Measurements from ENCODE around the gene KIAA1328. TPM values are rescaled to one million over a fixed set of nuclear protein-coding genes. Genes with fewer than 3 reads are reported as not detected.

KIAA1328 gene
- total RNA-seq, 1 donor from 2014 or later: 5.8 TPM

DNA sequence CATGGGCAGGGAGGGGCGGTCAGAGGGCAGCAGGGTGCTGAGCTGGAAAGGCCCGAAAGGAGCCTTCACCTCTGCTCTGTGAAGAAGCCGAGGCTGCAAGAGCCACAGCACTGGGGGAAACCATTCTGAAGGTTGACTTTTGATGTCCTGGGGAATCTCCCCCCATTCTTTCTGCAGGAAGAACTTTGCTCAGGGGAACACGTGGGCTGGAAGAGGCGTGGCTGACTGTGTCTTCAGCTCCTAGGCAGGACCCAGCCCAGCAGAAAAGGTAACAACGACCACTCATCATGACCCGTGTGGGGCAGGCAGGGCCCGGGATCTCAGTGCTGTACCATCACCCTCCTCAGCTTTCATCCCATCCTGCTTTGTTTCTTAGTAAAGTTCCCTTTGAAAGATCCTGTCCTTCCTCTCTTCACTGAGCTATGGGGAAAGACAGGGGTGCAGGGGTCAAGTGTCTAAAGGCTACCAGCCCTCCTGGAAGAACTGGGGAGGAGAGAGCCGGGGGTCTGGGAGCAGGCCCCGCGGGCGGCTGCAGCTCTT is 424.0 kb downstream of the KIAA1328 start:
- TF ChIP-seq, protein P1, sequence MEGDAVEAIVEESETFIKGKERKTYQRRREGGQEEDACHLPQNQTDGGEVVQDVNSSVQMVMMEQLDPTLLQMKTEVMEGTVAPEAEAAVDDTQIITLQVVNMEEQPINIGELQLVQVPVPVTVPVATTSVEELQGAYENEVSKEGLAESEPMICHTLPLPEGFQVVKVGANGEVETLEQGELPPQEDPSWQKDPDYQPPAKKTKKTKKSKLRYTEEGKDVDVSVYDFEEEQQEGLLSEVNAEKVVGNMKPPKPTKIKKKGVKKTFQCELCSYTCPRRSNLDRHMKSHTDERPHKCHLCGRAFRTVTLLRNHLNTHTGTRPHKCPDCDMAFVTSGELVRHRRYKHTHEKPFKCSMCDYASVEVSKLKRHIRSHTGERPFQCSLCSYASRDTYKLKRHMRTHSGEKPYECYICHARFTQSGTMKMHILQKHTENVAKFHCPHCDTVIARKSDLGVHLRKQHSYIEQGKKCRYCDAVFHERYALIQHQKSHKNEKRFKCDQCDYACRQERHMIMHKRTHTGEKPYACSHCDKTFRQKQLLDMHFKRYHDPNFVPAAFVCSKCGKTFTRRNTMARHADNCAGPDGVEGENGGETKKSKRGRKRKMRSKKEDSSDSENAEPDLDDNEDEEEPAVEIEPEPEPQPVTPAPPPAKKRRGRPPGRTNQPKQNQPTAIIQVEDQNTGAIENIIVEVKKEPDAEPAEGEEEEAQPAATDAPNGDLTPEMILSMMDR (IDR thresholded peaks at IDR 0.05; ENCODE audit: insufficient read depth, low read length, poor library complexity, severe bottlenecking): no peak
- Histone ChIP-seq H3K4me3 (ENCODE audit: low read depth, low read length) (no peak overlapping the region), H3K27me3 (ENCODE audit: control insufficient read depth, insufficient read depth, low read length) (peaks cover 33% of the 10 kb centered on the region), H3K36me3 (ENCODE audit: control insufficient read depth, insufficient read depth, low read length) (no peaks in the 10 kb centered on the region)
- DNase-seq (ENCODE audit: low read depth): no peak

DNA sequence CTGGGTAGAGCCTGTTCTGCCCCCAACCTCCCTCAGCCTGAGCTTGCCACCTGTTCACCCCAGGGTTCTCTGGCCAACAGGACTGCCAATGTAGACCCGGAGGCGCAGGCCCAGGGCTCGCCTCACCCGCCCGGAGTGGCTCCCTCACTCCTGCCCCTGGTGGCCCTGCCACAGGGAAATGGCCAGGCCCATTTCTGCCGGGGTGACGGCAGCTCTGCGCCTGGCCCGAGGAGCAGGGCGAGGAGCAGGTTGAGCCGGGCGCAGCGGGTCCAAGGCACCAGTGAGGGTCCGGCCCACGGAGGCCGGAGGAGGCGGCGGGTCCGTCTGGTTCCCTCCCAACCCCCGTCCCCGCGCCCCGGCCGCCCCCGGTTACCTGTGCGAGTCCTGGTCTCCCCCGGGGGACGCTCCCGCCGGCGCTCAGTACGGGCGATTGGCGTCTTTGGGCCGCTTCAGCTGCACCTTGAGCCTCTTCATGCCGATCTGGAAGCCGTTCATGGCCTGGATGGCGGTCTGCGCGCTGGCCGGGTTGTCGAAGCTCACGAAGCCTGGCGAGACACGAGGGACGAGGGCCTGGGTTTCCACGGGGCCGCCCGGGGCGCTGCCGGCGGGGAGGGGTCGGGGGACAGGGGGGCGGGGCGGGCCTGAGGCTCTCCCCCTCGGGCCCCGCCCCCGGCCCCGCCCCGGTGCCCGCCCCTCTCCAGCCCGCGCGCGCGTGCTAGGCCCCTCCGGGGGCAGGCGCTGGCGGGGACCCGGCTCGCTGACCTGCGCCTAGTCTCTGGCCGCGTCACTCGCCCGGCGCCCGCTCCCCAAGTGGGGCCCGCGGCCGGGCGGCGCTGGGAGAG is 424.7 kb downstream of the KIAA1328 start:
- Histone ChIP-seq H3K27me3 (ENCODE audit: control insufficient read depth, insufficient read depth, low read length) (peaks cover 39% of the 10 kb centered on the region), H3K4me3 (ENCODE audit: low read depth, low read length) (peak overlapping the region; percentile 39), H3K36me3 (ENCODE audit: control insufficient read depth, insufficient read depth, low read length) (no peaks in the 10 kb centered on the region)
- DNase-seq (ENCODE audit: low read depth): no peak
- TF ChIP-seq, protein P1 (IDR thresholded peaks at IDR 0.05; ENCODE audit: insufficient read depth, low read length, poor library complexity, severe bottlenecking): no peak

DNA sequence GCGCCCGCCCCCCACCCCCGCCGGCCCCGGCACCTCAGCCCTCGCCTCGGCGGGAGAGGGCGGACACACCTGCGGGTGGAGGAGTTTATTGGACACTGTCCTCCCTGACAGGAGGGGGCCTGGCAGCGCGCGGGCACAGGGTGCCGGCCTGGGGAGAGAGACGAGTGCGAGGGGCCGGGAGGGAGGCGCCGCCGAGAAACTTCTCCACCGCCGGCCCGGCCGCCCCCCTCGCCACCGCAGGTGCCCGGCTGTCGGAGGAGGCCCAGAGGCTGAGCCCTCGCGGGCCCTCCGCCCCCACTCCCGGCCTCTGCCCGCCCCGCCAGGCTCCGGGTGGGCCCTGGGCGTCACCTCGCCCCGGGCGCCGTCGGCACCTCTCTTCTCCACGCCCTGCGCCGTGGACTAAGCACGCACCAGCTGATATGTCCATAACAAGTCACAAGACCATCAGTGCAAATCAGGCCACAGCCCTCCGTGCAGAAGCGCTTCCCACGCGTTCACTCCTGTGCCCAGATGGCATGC is 425.4 kb downstream of the KIAA1328 start:
- Histone ChIP-seq H3K4me3 (ENCODE audit: low read depth, low read length) (peak overlapping the region; percentile 39), H3K27me3 (ENCODE audit: control insufficient read depth, insufficient read depth, low read length) (peaks cover 44% of the 10 kb centered on the region), H3K36me3 (ENCODE audit: control insufficient read depth, insufficient read depth, low read length) (no peaks in the 10 kb centered on the region)
- DNase-seq (ENCODE audit: low read depth): no peak
- TF ChIP-seq, protein P1 (IDR thresholded peaks at IDR 0.05; ENCODE audit: insufficient read depth, low read length, poor library complexity, severe bottlenecking): no peak

DNA sequence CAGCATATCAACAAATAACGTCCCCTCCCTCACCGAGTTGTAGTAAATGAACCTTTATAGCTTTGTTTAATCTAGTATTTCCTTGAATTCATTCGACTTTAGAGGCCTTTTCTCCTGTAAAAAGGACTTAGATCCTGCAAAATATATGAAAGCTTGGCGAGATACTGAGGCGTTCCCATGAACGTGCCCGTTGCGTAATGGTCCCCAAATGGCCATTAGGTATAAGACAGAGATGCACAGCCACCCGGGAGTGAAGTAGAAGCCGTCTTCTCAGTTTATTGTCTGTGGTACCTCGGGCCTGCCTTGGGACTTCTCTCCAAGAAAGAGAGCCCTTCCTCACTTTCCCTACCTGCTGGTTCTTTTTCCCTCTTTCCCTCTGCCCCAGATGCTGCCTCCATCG is 426.0 kb downstream of the KIAA1328 start:
- DNase-seq (ENCODE audit: low read depth): no peak
- TF ChIP-seq, protein P1 (IDR thresholded peaks at IDR 0.05; ENCODE audit: insufficient read depth, low read length, poor library complexity, severe bottlenecking): no peak
- H3K27me3 ChIP-seq (ENCODE audit: control insufficient read depth, insufficient read depth, low read length): peaks cover 51% of the 10 kb centered on the region

DNA sequence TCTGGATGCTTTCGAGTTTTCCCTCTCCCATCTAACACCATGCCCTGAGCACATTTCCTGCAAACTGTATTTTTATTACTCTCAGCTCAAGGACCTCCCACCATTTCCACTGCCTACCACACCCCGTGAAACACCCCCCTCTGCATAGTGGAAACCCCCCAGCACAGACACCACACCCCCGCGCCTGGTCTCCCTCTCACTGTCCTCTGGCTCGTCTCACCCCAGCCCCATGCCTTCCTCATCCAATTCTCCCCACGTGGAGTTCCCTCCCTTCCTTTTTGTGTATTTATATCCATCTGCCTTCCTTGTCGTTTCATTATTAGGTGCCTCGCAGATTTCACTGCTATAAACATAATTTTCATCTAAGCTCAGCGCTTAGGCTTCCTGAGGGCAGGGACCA is 429.2 kb downstream of the KIAA1328 start:
- Histone ChIP-seq H3K27me3 (ENCODE audit: control insufficient read depth, insufficient read depth, low read length) (peaks cover 59% of the 10 kb centered on the region), H3K4me3 (ENCODE audit: low read depth, low read length) (no peak overlapping the region), H3K36me3 (ENCODE audit: control insufficient read depth, insufficient read depth, low read length) (no peaks in the 10 kb centered on the region)
- TF ChIP-seq, protein P1 (IDR thresholded peaks at IDR 0.05; ENCODE audit: insufficient read depth, low read length, poor library complexity, severe bottlenecking): no peak
- DNase-seq (ENCODE audit: low read depth): no peak

More for the DNA sequence above, 426.0 kb downstream of the KIAA1328 start:
- H3K4me3 ChIP-seq (ENCODE audit: low read depth, low read length): no peak overlapping the region
- H3K36me3 ChIP-seq (ENCODE audit: control insufficient read depth, insufficient read depth, low read length): no peaks in the 10 kb centered on the region

All from kidney epithelial cell (primary cell).